A673 (cell line): ENCODE data around the gene CLASRP.

Experiments
- CTCF ChIP-seq: fragments of 300-800, 200-600 bp; sonication (generic); conservative IDR thresholded peaks from 2 replicates; pipeline ENCODE4 v1.5.1; 2017; ENCODE audit warnings: low read depth, mild to moderate bottlenecking, antibody characterized with exemption, low read length, moderate library complexity, mixed read lengths
- EZH2 ChIP-seq: fragments of 200-600 bp; sonication (generic); IDR thresholded peaks from 2 replicates; pipeline ENCODE4 v1.6.1; 2017; ENCODE audit warnings: borderline replicate concordance, low read depth, mild to moderate bottlenecking, mixed read lengths, antibody characterized with exemption, low read length; ENCODE audit not compliant: poor library complexity, severe bottlenecking

DNA sequence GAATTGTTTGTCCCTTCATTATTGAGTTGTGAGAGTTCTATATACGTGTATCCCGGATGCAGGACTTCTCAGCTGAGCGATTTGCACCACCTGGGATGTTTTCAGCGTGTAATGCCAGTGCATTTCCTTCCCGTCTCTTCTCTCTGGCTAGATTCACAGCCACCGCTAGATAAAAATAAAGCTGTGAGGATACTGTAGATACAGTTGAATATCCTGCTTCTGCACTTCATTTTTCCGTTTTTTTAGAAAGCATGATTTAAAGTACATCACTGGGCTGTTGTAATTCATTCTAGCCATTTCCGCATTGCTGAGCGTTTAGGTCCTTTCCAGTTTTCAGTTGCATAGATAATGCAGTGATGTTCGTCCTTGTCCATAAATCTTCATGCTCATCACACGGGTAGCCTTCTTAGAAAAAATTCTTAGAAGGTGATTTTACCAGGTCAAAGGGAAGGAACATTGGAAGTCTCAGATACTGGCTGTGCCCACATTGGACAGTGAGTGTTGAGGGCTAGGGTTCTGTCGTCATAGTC, 68.8 kb downstream of the CLASRP start:
- TF ChIP-seq CTCF: no peak
- no peak for TF ChIP-seq EZH2
